ENCODE measurements around the gene RPL7A. TPM values are rescaled to one million over a fixed set of nuclear protein-coding genes. Genes with fewer than 3 reads are reported as not detected.

RPL7A gene

Small RNA genes within 50 kb of the gene (small RNA-seq; reads per million reads assigned to genes)
- gene RF00019 (ENCODE audit: low read depth): not detected
- gene SNORD24 (ENCODE audit: low read depth): not detected
- not detected for gene SNORD36A (ENCODE audit: low read depth)
- gene SNORD36B (ENCODE audit: low read depth): not detected
- not detected for gene SNORD36C (ENCODE audit: low read depth)

Measured in mesenchymal stem cell (in vitro differentiated cells and primary cell).